ENCODE measurements around the gene DTX1.
A peak's percentile ranks its signal among the peaks of the same experiment; 100 is the strongest.

The DTX1 gene

GRCh38 chr12:113070117-113070906, 13.8 kb downstream of the DTX1 start:
- no peak for FAIRE-seq
- no peak for DNase-seq (ENCODE audit: low spot score)

GRCh38 chr12:113071135-113072112, 14.9 kb downstream of the DTX1 start:
- FAIRE-seq (no peak), DNase-seq (ENCODE audit: low spot score) (no peak)

GRCh38 chr12:113072136-113072535, 15.6 kb downstream of the DTX1 start:
- DNase-seq (ENCODE audit: low spot score) (no peak), FAIRE-seq (no peak)

DNA sequence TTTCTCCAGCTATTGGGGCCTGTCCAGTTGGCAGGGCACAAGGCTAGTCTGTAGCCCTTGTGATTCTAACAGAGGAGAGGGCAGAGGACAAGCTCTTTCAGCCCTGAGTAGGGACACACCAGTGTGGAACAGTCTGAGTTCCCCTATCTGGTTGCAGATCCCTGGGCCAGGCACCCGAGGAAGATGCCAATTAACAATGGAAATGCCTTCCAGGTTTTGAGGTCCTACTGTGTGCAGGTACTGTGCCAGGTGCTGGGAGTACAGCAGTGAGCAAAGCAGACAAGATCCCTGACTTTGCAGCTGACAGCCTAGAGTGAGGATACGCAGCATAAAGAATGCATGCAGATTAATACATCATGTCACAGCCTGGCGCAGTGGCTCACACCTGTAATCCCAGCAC, 17.1 kb downstream of the DTX1 start:
- DNase-seq (ENCODE audit: low spot score), result no peak

DNA sequence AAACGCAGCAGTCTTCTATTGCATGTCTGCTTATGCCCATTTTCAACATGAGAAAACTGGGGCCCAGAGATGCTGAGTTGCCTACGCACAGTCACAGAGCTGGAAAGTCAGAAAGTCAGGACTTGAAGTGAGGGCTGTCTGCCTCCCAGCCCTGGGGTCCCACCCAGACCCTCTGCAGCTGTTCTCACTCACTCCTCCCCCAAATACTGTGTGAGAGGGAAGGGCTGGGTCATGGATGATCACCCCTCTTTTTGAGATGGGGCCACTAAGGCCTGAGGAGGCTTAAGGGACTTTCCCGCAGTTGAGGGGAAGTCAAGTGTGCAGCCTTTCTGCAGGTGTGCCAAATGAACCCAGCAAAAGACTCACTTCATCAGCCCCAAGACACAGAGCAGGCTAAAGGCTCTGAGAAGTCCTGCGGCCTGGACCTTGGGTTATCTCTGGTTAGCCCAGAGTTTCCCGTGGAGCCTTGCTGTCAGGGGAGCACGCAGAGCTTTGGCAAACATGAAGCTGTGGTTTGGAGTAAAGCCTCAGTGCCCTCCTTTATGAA, 18.7 kb downstream of the DTX1 start:
- FAIRE-seq (no peak), DNase-seq (ENCODE audit: low spot score) (no peak)

More for the DNA sequence above, 17.1 kb downstream of the DTX1 start:
- FAIRE-seq, result no peak

DNA sequence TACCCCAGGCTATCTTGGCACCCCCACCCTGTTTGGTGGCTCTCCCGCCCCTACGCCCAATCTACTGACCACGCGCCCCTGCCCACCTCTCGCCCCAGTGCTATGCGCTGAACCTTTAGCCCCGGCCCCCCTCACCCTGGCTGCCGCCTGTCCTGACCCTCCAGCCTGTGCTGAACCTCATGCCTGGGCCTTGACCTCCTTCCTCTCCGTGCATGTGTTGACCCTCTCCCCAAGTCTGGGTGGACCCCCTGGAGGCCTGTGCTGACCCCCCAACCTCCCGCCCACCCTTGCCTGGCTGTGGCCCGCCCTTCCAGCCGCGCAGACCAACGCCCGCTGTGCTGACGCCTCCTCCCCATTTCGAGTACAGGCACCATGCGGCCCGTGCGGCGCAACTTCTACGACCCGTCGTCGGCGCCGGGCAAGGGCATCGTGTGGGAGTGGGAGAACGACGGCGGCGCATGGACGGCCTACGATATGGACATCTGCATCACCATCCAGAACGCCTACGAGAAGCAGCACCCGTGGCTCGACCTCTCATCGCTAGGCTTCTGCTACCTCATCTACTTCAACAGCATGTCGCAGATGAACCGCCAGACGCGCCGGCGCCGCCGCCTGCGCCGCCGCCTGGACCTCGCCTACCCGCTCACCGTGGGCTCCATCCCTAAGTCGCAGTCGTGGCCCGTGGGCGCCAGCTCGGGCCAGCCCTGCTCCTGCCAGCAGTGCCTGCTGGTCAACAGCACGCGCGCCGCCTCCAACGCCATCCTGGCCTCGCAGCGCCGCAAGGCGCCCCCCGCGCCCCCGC, 20.7 kb downstream of the DTX1 start:
- no peak for FAIRE-seq
- no peak for DNase-seq (ENCODE audit: low spot score)

DNA sequence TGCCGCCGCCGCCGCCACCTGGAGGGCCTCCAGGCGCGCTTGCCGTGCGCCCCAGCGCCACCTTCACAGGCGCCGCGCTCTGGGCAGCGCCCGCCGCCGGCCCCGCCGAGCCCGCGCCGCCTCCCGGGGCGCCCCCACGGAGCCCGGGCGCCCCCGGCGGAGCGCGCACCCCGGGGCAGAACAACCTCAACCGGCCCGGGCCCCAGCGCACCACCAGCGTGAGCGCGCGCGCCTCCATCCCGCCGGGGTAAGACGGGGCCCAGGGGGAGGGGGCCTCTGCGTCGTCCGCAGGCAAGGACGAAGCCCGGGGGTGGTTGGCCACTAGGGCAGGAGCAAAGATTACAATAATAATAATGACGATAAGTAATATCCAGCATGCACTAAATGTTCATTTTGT, 21.3 kb downstream of the DTX1 start:
- FAIRE-seq, result no peak

DNA sequence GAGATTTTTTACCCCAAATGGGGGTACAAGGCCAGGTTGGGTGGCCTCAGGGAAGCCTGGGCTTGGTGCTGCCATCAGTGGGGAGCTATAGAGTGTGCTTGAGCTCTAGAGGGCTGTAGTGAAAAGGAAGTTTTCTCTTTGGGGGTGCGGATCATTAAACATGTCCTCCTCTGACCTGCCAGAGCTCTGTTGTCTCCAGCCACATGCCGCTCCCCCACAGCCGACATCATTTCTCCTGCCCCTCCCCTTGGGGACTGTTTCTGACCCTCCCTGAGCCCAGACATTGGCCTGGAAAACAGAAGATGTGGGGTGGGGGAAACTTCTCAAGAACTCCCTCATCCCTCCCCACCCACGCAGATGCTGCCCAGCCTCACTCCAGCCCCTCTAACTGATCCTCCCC, 25.3 kb downstream of the DTX1 start:
- no peak for FAIRE-seq
- DNase-seq (ENCODE audit: low spot score), result no peak

More for the DNA sequence above, 21.3 kb downstream of the DTX1 start:
- no peak for DNase-seq (ENCODE audit: low spot score)

GRCh38 chr12:113082486-113083148, 26.1 kb downstream of the DTX1 start:
- DNase-seq (ENCODE audit: low spot score), result no peak
- no peak for FAIRE-seq

DNA sequence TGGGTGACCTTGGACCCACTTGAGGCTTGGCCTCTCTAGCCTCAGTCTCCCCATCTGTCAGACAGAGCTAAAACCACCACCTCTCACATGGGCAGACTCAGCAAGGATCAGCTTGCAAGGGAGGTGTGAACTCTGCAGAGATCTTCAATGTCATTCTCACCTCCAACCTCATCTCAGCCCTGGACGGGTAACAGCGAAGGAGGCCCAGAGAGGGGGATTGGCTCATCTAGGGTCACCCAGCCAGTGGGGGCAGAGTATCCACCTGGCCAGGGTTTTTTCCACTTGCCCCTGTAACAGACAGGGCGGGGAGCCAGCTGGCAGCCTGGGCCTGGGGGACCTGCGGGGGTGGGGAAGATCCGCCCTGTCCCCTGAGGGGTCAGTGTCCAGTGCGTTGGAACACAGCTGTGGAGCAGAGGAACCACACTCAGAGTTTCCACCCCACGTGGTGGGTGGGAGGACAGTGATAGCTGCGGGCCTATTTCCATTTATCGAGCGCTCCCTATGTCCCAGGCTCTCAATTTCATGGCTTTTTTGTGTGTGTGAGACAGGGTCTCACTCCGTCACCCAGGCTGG, 27.4 kb downstream of the DTX1 start:
- FAIRE-seq (no peak), DNase-seq (ENCODE audit: low spot score) (no peak)

- no peak for FAIRE-seq
- DNase-seq (ENCODE audit: low spot score), result peak; percentile 38
Measured at GRCh38 chr12:113086249-113087164, 30.0 kb downstream of the DTX1 start.

DNA sequence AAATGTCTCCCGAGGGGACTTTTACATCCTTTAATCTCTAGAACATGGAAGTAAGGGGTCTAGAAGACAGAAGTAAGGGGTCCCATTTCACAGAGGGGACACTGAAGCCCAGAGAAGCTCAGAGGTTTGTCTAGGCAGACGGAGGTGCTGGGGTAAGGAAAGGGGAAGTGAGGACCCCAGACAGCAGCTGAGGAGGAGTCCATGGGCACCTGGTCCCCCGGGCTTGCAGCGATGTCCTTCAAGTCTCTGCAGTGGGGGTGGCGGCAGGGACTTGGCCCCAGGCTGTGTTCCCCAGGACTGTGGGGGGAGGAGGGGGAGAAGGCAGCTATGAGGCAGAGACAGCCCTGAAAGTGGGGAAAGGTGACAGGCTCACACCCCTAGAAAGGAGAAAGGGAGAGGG, 30.7 kb downstream of the DTX1 start:
- no peak for DNase-seq (ENCODE audit: low spot score)
- FAIRE-seq, result no peak

GRCh38 chr12:113088037-113088436, 31.5 kb downstream of the DTX1 start:
- DNase-seq (ENCODE audit: low spot score) (no peak), FAIRE-seq (no peak)

GRCh38 chr12:113088971-113089756, 32.6 kb downstream of the DTX1 start:
- FAIRE-seq (no peak), DNase-seq (ENCODE audit: low spot score) (no peak)

GRCh38 chr12:113089839-113090238, 33.3 kb downstream of the DTX1 start:
- DNase-seq (ENCODE audit: low spot score) (no peak), FAIRE-seq (no peak)

DNA sequence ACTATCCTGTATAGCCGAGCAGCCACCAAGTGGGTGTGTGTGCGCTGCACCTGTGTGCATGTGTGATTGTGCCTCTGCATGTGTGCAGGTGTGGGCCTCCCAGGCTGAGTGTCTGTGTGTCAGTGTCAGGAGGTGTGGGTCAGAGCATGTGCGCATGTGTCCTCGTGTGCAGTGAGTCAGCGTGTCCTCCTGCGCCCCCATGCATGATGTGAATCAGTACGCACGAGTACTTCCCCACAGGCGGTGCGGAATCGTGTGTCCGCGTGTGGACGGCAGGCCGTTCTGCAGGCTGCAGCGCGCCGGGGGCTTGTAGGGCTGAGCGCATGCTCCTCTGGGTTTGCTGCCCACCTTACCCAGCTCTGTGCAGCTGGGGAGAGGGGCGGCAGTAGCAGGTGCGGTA, 34.2 kb downstream of the DTX1 start:
- no peak for DNase-seq (ENCODE audit: low spot score)
- FAIRE-seq, result no peak

DNA sequence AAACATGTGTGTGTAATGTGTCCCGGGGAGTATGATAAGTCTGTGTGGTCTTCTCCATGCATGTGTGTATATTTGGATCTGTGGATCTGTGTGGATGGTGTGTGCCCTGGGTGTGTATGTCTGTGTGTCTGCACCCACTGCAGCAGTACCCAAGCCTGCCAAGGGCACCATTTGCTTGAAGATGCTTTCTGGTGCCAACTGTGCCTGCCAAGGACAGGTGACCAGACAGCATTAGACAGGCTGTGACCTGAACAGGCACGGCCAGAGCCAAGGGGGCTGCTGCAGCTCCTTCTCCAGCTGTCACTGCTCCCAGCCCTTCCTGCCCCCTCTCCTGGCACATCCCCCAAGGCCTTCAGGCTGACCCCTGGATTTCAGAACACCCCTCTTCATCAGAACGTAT, 35.0 kb downstream of the DTX1 start:
- DNase-seq (ENCODE audit: low spot score) (no peak), FAIRE-seq (no peak)

- DNase-seq (ENCODE audit: low spot score) (no peak), FAIRE-seq (no peak)
Measured at GRCh38 chr12:113092607-113093408, 36.3 kb downstream of the DTX1 start.
